CD14-positive monocyte (primary cell): ENCODE measurements around the gene GGT7. TPM values are rescaled to one million over a fixed set of nuclear protein-coding genes. Genes with fewer than 3 reads are reported as not detected.

Source experiments
- DNase-seq, 3 donors: peaks; one replicate each; pipeline ENCODE4 v3.0.0-alpha.2; 2011 to 2022
- H2AFZ ChIP-seq: 2 replicates; pipeline ENCODE4 v1.6.0; 2012; ENCODE audit warnings: mild to moderate bottlenecking, low read depth, low read length, inconsistent platforms; ENCODE audit not compliant: insufficient read depth, poor library complexity, severe bottlenecking
- H3K27ac ChIP-seq, 2 donors: 1 replicate in 1 of 2; 2 replicates in 1 of 2; pipeline ENCODE4 v1.5.1; 2012 to 2013; ENCODE audit warnings: low read length in 2 of 2, control low read depth in 1 of 2, inconsistent platforms in 1 of 2, low read depth in 1 of 2, mild to moderate bottlenecking in 1 of 2
- H3K27me3 ChIP-seq, 2 donors: one replicate each; pipeline versions ENCODE4 v1.6.0 to v1.6.1; 2011 to 2013; ENCODE audit warnings: low read length in 2 of 2; ENCODE audit not compliant: control insufficient read depth in 2 of 2, insufficient read depth in 2 of 2
- H3K36me3 ChIP-seq, 2 donors: replicated peaks in 1 of 2; 1 replicate in 1 of 2; 2 replicates in 1 of 2; pipeline versions ENCODE4 v1.5.1 to v1.6.1; 2012 to 2013; ENCODE audit warnings: low read length in 2 of 2, control low read depth in 1 of 2, inconsistent platforms in 1 of 2, mild to moderate bottlenecking in 1 of 2; ENCODE audit not compliant: insufficient read depth in 2 of 2, control insufficient read depth in 1 of 2
- H3K4me1 ChIP-seq, 2 donors: 1 replicate in 1 of 2; 2 replicates in 1 of 2; pipeline versions ENCODE4 v1.5.1 to v1.6.1; 2012 to 2013; ENCODE audit warnings: low read length in 2 of 2, control low read depth in 1 of 2, inconsistent platforms in 1 of 2, mild to moderate bottlenecking in 1 of 2, moderate library complexity in 1 of 2; ENCODE audit not compliant: insufficient read depth in 2 of 2, control insufficient read depth in 1 of 2
- H3K4me2 ChIP-seq: replicated peaks from 2 replicates; pipeline ENCODE3; 2012; ENCODE audit warnings: low read length, moderate library complexity, mild to moderate bottlenecking; ENCODE audit not compliant: poor library complexity, severe bottlenecking; ENCODE audit errors: extremely low read depth
- H3K4me3 ChIP-seq, 3 experiments: fragments of 200-600 bp in 1 of 3; sonication (generic) in 1 of 3; replicated peaks in 1 of 3; 1 replicate in 2 of 3; 2 replicates in 1 of 3; pipeline ENCODE4 v1.5.1; 2011 to 2013; ENCODE audit warnings: low read length in 3 of 3, mild to moderate bottlenecking in 3 of 3, control low read depth in 2 of 3, low read depth in 2 of 3, inconsistent platforms in 1 of 3, moderate library complexity in 1 of 3
- H3K79me2 ChIP-seq: 2 replicates; pipeline ENCODE4 v1.6.0; 2012; ENCODE audit warnings: mild to moderate bottlenecking, control low read depth, inconsistent platforms, low read length, moderate library complexity; ENCODE audit not compliant: insufficient read depth
- H3K9ac ChIP-seq: 2 replicates; pipeline ENCODE4 v1.6.0; 2017; ENCODE audit warnings: low read length, mild to moderate bottlenecking; ENCODE audit not compliant: insufficient read depth, poor library complexity, severe bottlenecking
- H3K9me3 ChIP-seq, 2 donors: replicated peaks in 1 of 2; 1 replicate in 1 of 2; 2 replicates in 1 of 2; pipeline versions ENCODE4 v1.5.1 to v1.6.1; 2012 to 2013; ENCODE audit warnings: low read length in 2 of 2, control low read depth in 1 of 2; ENCODE audit not compliant: control insufficient read depth in 1 of 2, insufficient read depth in 1 of 2
- H4K20me1 ChIP-seq: 2 replicates; pipeline ENCODE4 v1.6.0; 2012; ENCODE audit warnings: mild to moderate bottlenecking, low read length, control low read depth, moderate library complexity; ENCODE audit not compliant: insufficient read depth
- H3K27ac Mint-ChIP-seq, 7 donors: one replicate each; pipeline ENCODE4 v1.8.0; 2020; ENCODE audit warnings: mild to moderate bottlenecking in 7 of 7, mixed read lengths in 7 of 7, moderate library complexity in 6 of 7, inconsistent platforms in 2 of 7
- H3K27me3 Mint-ChIP-seq, 3 donors: one replicate each; pipeline ENCODE4 v1.8.0; 2021 to 2022; ENCODE audit warnings: low read depth in 3 of 3, mild to moderate bottlenecking in 3 of 3, mixed read lengths in 3 of 3, moderate library complexity in 3 of 3, inconsistent platforms in 1 of 3
- H3K36me3 Mint-ChIP-seq, 2 donors: one replicate each; pipeline ENCODE4 v1.8.0; 2020; ENCODE audit warnings: mixed read lengths in 2 of 2, inconsistent platforms in 1 of 2, mild to moderate bottlenecking in 1 of 2
- H3K4me1 Mint-ChIP-seq: one replicate; pipeline ENCODE4 v1.8.0; 2020; ENCODE audit warnings: mild to moderate bottlenecking, mixed read lengths
- H3K4me3 Mint-ChIP-seq, 2 donors: one replicate each; pipeline ENCODE4 v1.8.0; 2020; ENCODE audit warnings: mild to moderate bottlenecking in 2 of 2, mixed read lengths in 2 of 2, moderate library complexity in 1 of 2
- H3K9me3 Mint-ChIP-seq, 7 donors: one replicate each; pipeline ENCODE4 v1.8.0; 2020 to 2022; ENCODE audit warnings: mixed read lengths in 7 of 7, mild to moderate bottlenecking in 6 of 7, moderate library complexity in 6 of 7, inconsistent platforms in 2 of 7
- WGBS: methylation state at CpG from one replicate; pipeline ENCODE4 v1.1.5; 2013; ENCODE audit warnings: missing lambda C conversion rate; ENCODE audit not compliant: insufficient coverage; 5-methylcytosine and 5-hydroxymethylcytosine counted together
- intact Hi-C, 2 donors: fragments of 100-400 bp; cut with micrococcal nuclease; formaldehyde crosslinking; loops; one replicate each; pipeline versions ENCODE4 v1.15.0 to v1.15.1; 2023
- polyA plus RNA-seq, 3 donors: library from polyadenylated mRNA; depleted of rRNA in 1 of 3; unstranded in 2 of 3; stranded (reverse) in 1 of 3; fragments of 300-500 nt in 2 of 3; fragments of >200 nt in 1 of 3; fragmentation: Illumina TruSeq in 2 of 3; gene quantifications; 1 replicate in 2 of 3; 2 replicates in 1 of 3; pipeline ENCODE4 v1.2.3, GENCODE V29; 2012 to 2021
- TF ChIP-seq, protein P1 (sequence below): fragments of 200-600 bp; IDR thresholded peaks from one replicate; pipeline ENCODE4 v1.8.0; 2022; ENCODE audit warnings: antibody characterized with exemption, mild to moderate bottlenecking

GGT7 gene
- polyA plus RNA-seq, 3 donors: 2.1 to 10.3 (median 2.4) TPM

DNA sequence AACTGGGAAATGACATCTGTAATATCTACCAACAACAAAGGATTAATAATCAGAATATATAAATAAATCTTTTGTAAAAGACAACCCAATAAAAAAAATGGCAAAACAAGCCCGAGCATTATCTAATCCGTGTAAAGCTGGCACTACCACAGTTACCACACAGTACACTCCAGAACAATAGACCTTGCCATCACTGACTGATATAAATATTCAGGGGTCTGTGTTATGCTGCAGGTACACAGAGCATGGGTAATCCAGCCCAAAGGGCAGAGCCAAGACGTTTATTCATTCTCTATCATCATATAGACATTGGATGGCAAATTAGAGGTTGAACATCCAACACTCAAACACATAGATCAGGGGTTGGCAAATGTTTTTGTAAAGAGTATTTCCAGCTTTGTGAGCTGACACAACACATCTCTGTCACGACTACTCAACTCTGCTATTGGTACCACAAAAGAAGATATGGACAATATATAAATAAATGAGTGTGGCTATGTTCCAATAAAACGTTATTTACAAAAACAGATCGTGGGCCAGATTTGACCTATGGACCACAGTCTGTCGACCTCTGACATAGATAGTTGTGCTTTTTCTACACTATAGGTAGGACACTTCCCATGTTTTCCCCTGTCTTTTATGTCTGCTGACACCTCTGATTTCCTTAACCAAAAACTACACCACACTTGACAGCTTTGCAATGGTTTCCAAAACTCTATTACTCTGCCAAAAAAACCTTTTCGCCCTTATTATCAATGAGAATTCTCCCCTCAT lies 51.7 kb downstream of the GGT7 start:
- Histone ChIP-seq H4K20me1 (peaks cover 88% of the 10 kb centered on the region), H3K9ac (no peak overlapping the region), H3K27ac (no peak overlapping the region), H2AFZ (no peak overlapping the region), H3K27me3 (no peaks in the 10 kb centered on the region), H3K4me2 (no peak overlapping the region), H3K79me2 (peaks cover 93% of the 10 kb centered on the region), H3K4me3 (no peak overlapping the region), H3K36me3 (peaks cover 0 to 11% of the 10 kb centered on the region in 2 donors), H3K9me3 (no peaks in the 10 kb centered on the region), H3K4me1 (peaks cover 18 to 20% of the 10 kb centered on the region in 2 donors)
- Mint-ChIP-seq H3K36me3 (peaks cover 6 to 14% of the 10 kb centered on the region in 2 donors), H3K4me1 (peaks cover 53% of the 10 kb centered on the region), H3K9me3 (peaks cover 0 to 3% (median 0%) of the 10 kb centered on the region in 7 donors), H3K4me3 (no peak overlapping the region), H3K27me3 (peaks cover 0 to 2% (median under 1%) of the 10 kb centered on the region in 3 donors), H3K27ac (no peak overlapping the region)
- WGBS: 86% methylated on average over 3 of the region's 8 CpGs
- TF ChIP-seq, protein P1, sequence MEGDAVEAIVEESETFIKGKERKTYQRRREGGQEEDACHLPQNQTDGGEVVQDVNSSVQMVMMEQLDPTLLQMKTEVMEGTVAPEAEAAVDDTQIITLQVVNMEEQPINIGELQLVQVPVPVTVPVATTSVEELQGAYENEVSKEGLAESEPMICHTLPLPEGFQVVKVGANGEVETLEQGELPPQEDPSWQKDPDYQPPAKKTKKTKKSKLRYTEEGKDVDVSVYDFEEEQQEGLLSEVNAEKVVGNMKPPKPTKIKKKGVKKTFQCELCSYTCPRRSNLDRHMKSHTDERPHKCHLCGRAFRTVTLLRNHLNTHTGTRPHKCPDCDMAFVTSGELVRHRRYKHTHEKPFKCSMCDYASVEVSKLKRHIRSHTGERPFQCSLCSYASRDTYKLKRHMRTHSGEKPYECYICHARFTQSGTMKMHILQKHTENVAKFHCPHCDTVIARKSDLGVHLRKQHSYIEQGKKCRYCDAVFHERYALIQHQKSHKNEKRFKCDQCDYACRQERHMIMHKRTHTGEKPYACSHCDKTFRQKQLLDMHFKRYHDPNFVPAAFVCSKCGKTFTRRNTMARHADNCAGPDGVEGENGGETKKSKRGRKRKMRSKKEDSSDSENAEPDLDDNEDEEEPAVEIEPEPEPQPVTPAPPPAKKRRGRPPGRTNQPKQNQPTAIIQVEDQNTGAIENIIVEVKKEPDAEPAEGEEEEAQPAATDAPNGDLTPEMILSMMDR: no peak
- DNase-seq: no peak
- intact Hi-C loops: no loop called here

DNA sequence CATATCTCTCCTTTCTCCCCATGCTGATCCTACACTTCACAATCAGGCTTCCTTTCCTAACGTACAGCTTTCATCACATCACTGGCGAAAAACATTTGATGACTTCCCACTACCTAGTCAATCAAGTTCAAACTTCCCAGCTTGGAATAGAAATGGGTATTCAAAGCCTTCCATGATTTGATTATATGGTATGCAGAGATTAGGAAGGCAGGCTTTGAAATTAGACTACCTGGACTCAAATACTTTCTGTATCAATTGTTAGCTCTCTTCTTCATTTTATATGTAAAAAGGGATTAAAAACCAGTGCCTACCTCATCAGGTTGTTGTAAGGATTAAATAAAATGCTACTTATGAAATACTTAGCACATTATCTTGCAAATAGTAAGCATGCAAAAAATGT lies 54.9 kb downstream of the GGT7 start:
- Histone ChIP-seq H3K9me3 (no peaks in the 10 kb centered on the region), H3K36me3 (peaks cover 0 to 11% of the 10 kb centered on the region in 2 donors), H3K4me3 (no peak overlapping the region), H3K9ac (no peak overlapping the region), H3K4me1 (no peaks in the 10 kb centered on the region), H3K79me2 (peaks cover 100% of the 10 kb centered on the region), H3K27me3 (no peaks in the 10 kb centered on the region), H2AFZ (no peak overlapping the region), H3K4me2 (no peak overlapping the region), H4K20me1 (peaks cover 100% of the 10 kb centered on the region), H3K27ac (no peak overlapping the region)
- intact Hi-C loops: no loop called here
- no peaks in the 10 kb centered on the region for H3K27me3 Mint-ChIP-seq
- H3K9me3 Mint-ChIP-seq: no peaks in the 10 kb centered on the region
- no CpG with 5 or more reads among the region's 2 CpGs for WGBS
- TF ChIP-seq, protein P1: no peak
- DNase-seq: no peak
- H3K27ac Mint-ChIP-seq: peak overlapping the region in 1 of 7 donors; percentile 40
- H3K4me3 Mint-ChIP-seq: no peak overlapping the region
- peaks cover 36% of the 10 kb centered on the region for H3K4me1 Mint-ChIP-seq
- peaks cover 6 to 16% of the 10 kb centered on the region in 2 donors for H3K36me3 Mint-ChIP-seq
